Activated CD4-positive, CD25-positive, alpha-beta regulatory T cell treated with anti-CD3 and anti-CD28 coated beads, Interleukin-2, amount 50 U/mL, for 16 hours (primary cell): ENCODE measurements around the gene LEKR1.

Experiments
- DNase-seq: peaks from one replicate; pipeline ENCODE4 v3.0.0-alpha.2; 2020; ENCODE audit warnings: low read depth, low spot score

Gene LEKR1

GRCh38 chr3:157058392-157059071 lies 232.4 kb downstream of the LEKR1 start:
- DNase-seq, result no peak

GRCh38 chr3:157059181-157059580 lies 233.0 kb downstream of the LEKR1 start:
- no peak for DNase-seq

- no peak for DNase-seq
Observed at GRCh38 chr3:157059661-157060060, 233.5 kb downstream of the LEKR1 start.

GRCh38 chr3:157061265-157061664 lies 235.1 kb downstream of the LEKR1 start:
- no peak for DNase-seq

GRCh38 chr3:157063469-157063868 lies 237.3 kb downstream of the LEKR1 start:
- DNase-seq, result no peak

GRCh38 chr3:157063926-157064325 lies 237.8 kb downstream of the LEKR1 start:
- DNase-seq, result no peak

GRCh38 chr3:157064402-157064801 lies 238.2 kb downstream of the LEKR1 start:
- no peak for DNase-seq

GRCh38 chr3:157065201-157065600 lies 239.0 kb downstream of the LEKR1 start:
- no peak for DNase-seq

- DNase-seq, result no peak
Observed at GRCh38 chr3:157066335-157067098, 240.4 kb downstream of the LEKR1 start.

GRCh38 chr3:157067114-157067513 lies 241.0 kb downstream of the LEKR1 start:
- no peak for DNase-seq

GRCh38 chr3:157069406-157069805 lies 243.3 kb downstream of the LEKR1 start:
- DNase-seq, result no peak

- no peak for DNase-seq
Observed at GRCh38 chr3:157069846-157070677, 243.9 kb downstream of the LEKR1 start.

- DNase-seq, result no peak
Observed at GRCh38 chr3:157070678-157070999, 244.5 kb downstream of the LEKR1 start.

- DNase-seq, result no peak
Observed at GRCh38 chr3:157071744-157072525, 245.8 kb downstream of the LEKR1 start.

GRCh38 chr3:157073810-157074209 lies 247.7 kb downstream of the LEKR1 start:
- no peak for DNase-seq

- no peak for DNase-seq
Observed at GRCh38 chr3:157074490-157074889, 248.3 kb downstream of the LEKR1 start.

GRCh38 chr3:157074981-157075380 lies 248.8 kb downstream of the LEKR1 start:
- no peak for DNase-seq

- DNase-seq, result no peak
Observed at GRCh38 chr3:157075693-157076420, 249.7 kb downstream of the LEKR1 start.

GRCh38 chr3:157077565-157077991 lies 251.4 kb downstream of the LEKR1 start:
- DNase-seq, result no peak

- no peak for DNase-seq
Observed at GRCh38 chr3:157078131-157078810, 252.1 kb downstream of the LEKR1 start.
